Testis (tissue), 2 donors: ENCODE measurements around the gene ABCB8.

Experiments
- POLR2A ChIP-seq: fragments of 450-650 bp; IDR thresholded peaks from one replicate; pipeline ENCODE4 v1.6.1; 2017; ENCODE audit warnings: antibody characterized with exemption, mild to moderate bottlenecking, moderate library complexity
- TF ChIP-seq, protein P1 (sequence below), 3 experiments: fragments of 450-650 bp in 2 of 3; fragments of 200-600 bp in 1 of 3; sonication (generic) in 1 of 3; IDR thresholded peaks; one replicate each; pipeline ENCODE4 v1.5.1; 2016 to 2019; ENCODE audit warnings: antibody characterized with exemption in 3 of 3, mild to moderate bottlenecking in 2 of 3, moderate library complexity in 1 of 3

GRCh38 chr7:151075978-151076426 is 47.8 kb downstream of the ABCB8 start:
- TF ChIP-seq POLR2A: no peak
- TF ChIP-seq, protein P1, sequence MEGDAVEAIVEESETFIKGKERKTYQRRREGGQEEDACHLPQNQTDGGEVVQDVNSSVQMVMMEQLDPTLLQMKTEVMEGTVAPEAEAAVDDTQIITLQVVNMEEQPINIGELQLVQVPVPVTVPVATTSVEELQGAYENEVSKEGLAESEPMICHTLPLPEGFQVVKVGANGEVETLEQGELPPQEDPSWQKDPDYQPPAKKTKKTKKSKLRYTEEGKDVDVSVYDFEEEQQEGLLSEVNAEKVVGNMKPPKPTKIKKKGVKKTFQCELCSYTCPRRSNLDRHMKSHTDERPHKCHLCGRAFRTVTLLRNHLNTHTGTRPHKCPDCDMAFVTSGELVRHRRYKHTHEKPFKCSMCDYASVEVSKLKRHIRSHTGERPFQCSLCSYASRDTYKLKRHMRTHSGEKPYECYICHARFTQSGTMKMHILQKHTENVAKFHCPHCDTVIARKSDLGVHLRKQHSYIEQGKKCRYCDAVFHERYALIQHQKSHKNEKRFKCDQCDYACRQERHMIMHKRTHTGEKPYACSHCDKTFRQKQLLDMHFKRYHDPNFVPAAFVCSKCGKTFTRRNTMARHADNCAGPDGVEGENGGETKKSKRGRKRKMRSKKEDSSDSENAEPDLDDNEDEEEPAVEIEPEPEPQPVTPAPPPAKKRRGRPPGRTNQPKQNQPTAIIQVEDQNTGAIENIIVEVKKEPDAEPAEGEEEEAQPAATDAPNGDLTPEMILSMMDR (IDR thresholded peaks at IDR 0.05): no peak
